ENCODE data around the gene HOXD11.

GRCh38 chr2:176156301-176156806 is 49.3 kb downstream of the HOXD11 start:
- TF ChIP-seq CTCF (IDR thresholded peaks at IDR 0.05; ENCODE audit: borderline replicate concordance, extremely low read depth, low read length, poor library complexity, severe bottlenecking) = no peak
- no peak for TF ChIP-seq EZH2 (IDR thresholded peaks at IDR 0.05; ENCODE audit: borderline replicate concordance, low read depth, low read length, severe bottlenecking)

Measured in DND-41 (cell line).